ENCODE data around the gene APBA1.

The APBA1 gene

DNA sequence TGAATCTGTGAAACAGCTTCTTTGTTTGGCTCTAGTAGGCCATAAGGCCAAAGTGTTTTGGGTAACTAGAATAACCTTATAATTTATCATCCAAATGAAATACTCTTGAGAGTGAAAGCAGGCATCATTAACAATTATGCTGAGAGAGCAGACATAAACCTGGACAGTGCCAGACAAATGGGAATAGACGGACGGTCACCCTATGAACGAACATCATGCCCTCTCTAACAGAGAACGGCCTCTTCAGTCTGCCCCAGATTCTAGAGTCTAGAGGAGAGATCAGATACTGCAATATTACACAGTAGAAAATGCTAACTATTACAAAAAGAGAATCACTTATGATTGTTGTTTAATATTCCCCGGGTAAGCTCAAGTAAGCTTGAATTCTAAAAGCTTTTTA is 68.5 kb downstream of the APBA1 start:
- no peak overlapping the region for H3K4me3 ChIP-seq (ENCODE audit: low read depth in 1 of 2, low read length in 2 of 2)
- no peaks in the 10 kb centered on the region for H3K27me3 ChIP-seq (ENCODE audit: insufficient read depth, low read length, poor library complexity)
- H3K36me3 ChIP-seq (ENCODE audit: insufficient read depth, low read length), result no peaks in the 10 kb centered on the region
- no peak for ATAC-seq (ENCODE audit: insufficient read depth, low read depth)
- H3K27ac ChIP-seq (ENCODE audit: low read length), result no peak overlapping the region
- DNase-seq, result no peak
- no peak for TF ChIP-seq EZH2 (IDR thresholded peaks at IDR 0.05; ENCODE audit: borderline replicate concordance, low read depth, low read length, severe bottlenecking)
- TF ChIP-seq, protein P1, sequence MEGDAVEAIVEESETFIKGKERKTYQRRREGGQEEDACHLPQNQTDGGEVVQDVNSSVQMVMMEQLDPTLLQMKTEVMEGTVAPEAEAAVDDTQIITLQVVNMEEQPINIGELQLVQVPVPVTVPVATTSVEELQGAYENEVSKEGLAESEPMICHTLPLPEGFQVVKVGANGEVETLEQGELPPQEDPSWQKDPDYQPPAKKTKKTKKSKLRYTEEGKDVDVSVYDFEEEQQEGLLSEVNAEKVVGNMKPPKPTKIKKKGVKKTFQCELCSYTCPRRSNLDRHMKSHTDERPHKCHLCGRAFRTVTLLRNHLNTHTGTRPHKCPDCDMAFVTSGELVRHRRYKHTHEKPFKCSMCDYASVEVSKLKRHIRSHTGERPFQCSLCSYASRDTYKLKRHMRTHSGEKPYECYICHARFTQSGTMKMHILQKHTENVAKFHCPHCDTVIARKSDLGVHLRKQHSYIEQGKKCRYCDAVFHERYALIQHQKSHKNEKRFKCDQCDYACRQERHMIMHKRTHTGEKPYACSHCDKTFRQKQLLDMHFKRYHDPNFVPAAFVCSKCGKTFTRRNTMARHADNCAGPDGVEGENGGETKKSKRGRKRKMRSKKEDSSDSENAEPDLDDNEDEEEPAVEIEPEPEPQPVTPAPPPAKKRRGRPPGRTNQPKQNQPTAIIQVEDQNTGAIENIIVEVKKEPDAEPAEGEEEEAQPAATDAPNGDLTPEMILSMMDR (IDR thresholded peaks at IDR 0.05; ENCODE audit: borderline replicate concordance, extremely low read depth, low read length, poor library complexity, severe bottlenecking), result no peak
- H3K9ac ChIP-seq (ENCODE audit: low read depth, low read length), result no peak overlapping the region
- no peaks in the 10 kb centered on the region for H3K79me2 ChIP-seq (ENCODE audit: insufficient read depth, low read length)
- H3K9me3 ChIP-seq (ENCODE audit: insufficient read depth, low read length, severe bottlenecking), result peaks cover 2% of the 10 kb centered on the region
- H4K20me1 ChIP-seq (ENCODE audit: insufficient read depth, low read length), result no peaks in the 10 kb centered on the region
- no peak overlapping the region for H2AFZ ChIP-seq (ENCODE audit: low read depth, low read length)
- no peak overlapping the region for H3K4me2 ChIP-seq (ENCODE audit: insufficient read depth, low read length)
- H3K4me1 ChIP-seq (ENCODE audit: insufficient read depth, low read length), result peaks cover 2% of the 10 kb centered on the region; the same call in 1 of the 2 replicates

- no peak overlapping the region for H3K27ac ChIP-seq (ENCODE audit: low read length)
These were observed 69.4 kb downstream of the APBA1 start for GRCh38 chr9:69602773-69603172.

GRCh38 chr9:69601698-69602097 is 70.5 kb downstream of the APBA1 start:
- no peak overlapping the region for H2AFZ ChIP-seq (ENCODE audit: low read depth, low read length)
- H3K4me2 ChIP-seq (ENCODE audit: insufficient read depth, low read length), result no peak overlapping the region
- no peaks in the 10 kb centered on the region for H3K36me3 ChIP-seq (ENCODE audit: insufficient read depth, low read length)
- ATAC-seq (ENCODE audit: insufficient read depth, low read depth), result no peak
- DNase-seq, result no peak
- no peaks in the 10 kb centered on the region for H3K27me3 ChIP-seq (ENCODE audit: insufficient read depth, low read length, poor library complexity)
- no peaks in the 10 kb centered on the region for H3K79me2 ChIP-seq (ENCODE audit: insufficient read depth, low read length)
- H3K4me3 ChIP-seq (ENCODE audit: low read depth in 1 of 2, low read length in 2 of 2), result no peak overlapping the region
- TF ChIP-seq, protein P1 (IDR thresholded peaks at IDR 0.05; ENCODE audit: borderline replicate concordance, extremely low read depth, low read length, poor library complexity, severe bottlenecking), result no peak
- H4K20me1 ChIP-seq (ENCODE audit: insufficient read depth, low read length), result no peaks in the 10 kb centered on the region
- no peak overlapping the region for H3K27ac ChIP-seq (ENCODE audit: low read length)
- peaks cover 2% of the 10 kb centered on the region for H3K9me3 ChIP-seq (ENCODE audit: insufficient read depth, low read length, severe bottlenecking)
- peaks cover 5% of the 10 kb centered on the region; the same call in 1 of the 2 replicates for H3K4me1 ChIP-seq (ENCODE audit: insufficient read depth, low read length)
- no peak overlapping the region for H3K9ac ChIP-seq (ENCODE audit: low read depth, low read length)

More at GRCh38 chr9:69602773-69603172, 69.4 kb downstream of the APBA1 start:
- DNase-seq, result no peak
- H3K4me3 ChIP-seq (ENCODE audit: low read depth in 1 of 2, low read length in 2 of 2), result no peak overlapping the region
- no peaks in the 10 kb centered on the region for H3K36me3 ChIP-seq (ENCODE audit: insufficient read depth, low read length)
- H3K27me3 ChIP-seq (ENCODE audit: insufficient read depth, low read length, poor library complexity), result no peaks in the 10 kb centered on the region
- no peak overlapping the region for H3K4me2 ChIP-seq (ENCODE audit: insufficient read depth, low read length)
- TF ChIP-seq EZH2 (IDR thresholded peaks at IDR 0.05; ENCODE audit: borderline replicate concordance, low read depth, low read length, severe bottlenecking), result no peak
- TF ChIP-seq, protein P1 (IDR thresholded peaks at IDR 0.05; ENCODE audit: borderline replicate concordance, extremely low read depth, low read length, poor library complexity, severe bottlenecking), result no peak
- H3K9ac ChIP-seq (ENCODE audit: low read depth, low read length), result no peak overlapping the region
- H4K20me1 ChIP-seq (ENCODE audit: insufficient read depth, low read length), result no peaks in the 10 kb centered on the region
- ATAC-seq (ENCODE audit: insufficient read depth, low read depth), result no peak
- H3K4me1 ChIP-seq (ENCODE audit: insufficient read depth, low read length), result peaks cover 2% of the 10 kb centered on the region; the same call in 1 of the 2 replicates
- peaks cover 2% of the 10 kb centered on the region for H3K9me3 ChIP-seq (ENCODE audit: insufficient read depth, low read length, severe bottlenecking)
- H2AFZ ChIP-seq (ENCODE audit: low read depth, low read length), result no peak overlapping the region
- no peaks in the 10 kb centered on the region for H3K79me2 ChIP-seq (ENCODE audit: insufficient read depth, low read length)
